GM21576 (cell line): ENCODE results near the gene CALHM3.

Experiments
- ATAC-seq: cut with Tn5 transposase; IDR thresholded peaks from one replicate; pipeline ENCODE4 v1.9.1; 2021; ENCODE audit warnings: mild to moderate bottlenecking, moderate library complexity; ENCODE audit not compliant: unreplicated experiment

The CALHM3 gene

DNA sequence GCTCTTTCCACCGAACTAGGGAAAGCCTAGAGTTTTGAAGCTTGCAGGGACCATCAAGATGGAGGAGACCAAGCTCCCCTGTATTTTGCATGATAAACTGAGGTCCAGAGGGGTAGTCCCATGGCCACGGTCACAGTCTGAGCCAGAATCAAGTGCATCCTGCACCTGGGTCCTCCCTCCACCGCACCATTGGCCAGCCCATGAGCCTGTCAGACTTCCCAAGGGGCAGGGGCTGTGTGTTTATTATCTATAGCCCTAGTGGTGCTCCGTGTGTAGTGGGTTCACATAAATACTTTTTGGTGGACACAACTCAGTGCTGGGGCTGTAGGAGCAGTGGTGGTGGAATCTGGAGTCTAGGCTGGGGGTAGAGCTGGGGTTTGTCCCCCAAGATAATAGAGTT, 3.6 kb downstream of the CALHM3 start:
- ATAC-seq, result no peak

DNA sequence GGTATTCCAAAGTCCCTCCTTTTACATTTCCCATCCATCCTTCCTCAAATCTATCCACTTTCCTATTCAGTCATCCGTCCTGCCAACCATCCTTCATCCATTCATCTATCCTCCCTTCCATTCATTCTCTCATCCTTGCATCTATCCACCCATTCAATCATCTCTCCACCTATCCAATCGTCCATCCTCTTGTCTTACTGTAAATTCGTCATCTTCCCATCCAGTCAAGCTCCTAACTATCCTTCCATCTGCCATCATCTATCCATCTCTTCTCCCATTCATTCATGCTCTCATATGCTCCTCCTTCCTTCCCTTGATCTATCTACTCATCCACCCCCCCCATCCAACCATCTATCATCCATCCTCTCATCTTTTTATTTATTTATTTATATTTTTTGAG, 5.0 kb downstream of the CALHM3 start:
- ATAC-seq, result no peak

DNA sequence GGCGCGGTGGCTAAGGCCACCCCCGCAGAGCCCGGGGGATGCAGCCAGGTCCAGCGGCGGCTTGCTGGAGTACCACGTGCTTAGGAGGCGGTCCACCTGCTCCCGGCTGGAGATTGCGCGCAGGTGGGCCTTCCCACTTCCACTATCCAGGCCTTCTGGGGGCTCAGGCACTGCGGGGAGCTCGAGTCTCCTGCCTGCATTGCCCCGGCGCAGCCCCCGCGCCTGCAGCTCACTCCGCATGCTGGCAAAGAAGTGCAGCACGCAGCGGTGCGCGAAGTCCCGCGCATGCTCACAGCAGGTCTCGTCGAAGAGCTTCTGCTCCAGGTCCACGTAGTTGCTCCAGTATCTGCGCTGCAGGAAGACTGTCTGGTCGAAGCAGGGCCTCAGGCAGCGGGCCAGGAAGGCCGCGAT, 5.8 kb downstream of the CALHM3 start:
- no peak for ATAC-seq

DNA sequence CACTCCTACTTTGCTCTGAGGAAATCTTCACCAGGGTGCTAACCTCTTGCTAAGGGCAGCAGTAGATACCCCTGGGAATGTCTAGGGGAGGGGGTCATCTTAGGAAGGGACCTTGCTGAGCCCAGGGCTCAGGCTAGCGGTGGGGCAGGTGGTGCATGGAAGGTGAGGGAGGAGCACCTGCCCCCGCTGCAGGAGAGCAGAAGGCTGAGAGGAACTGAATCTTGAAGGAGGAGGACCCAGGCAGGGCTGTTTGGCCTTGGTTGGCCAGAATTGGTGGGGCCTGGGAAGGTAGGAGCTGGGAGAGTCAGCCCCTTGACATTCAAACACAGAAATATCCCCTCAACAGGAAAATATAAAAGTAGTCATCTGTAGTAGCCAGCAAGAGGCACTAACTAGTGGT, 7.0 kb downstream of the CALHM3 start:
- peak; percentile 27 for ATAC-seq

DNA sequence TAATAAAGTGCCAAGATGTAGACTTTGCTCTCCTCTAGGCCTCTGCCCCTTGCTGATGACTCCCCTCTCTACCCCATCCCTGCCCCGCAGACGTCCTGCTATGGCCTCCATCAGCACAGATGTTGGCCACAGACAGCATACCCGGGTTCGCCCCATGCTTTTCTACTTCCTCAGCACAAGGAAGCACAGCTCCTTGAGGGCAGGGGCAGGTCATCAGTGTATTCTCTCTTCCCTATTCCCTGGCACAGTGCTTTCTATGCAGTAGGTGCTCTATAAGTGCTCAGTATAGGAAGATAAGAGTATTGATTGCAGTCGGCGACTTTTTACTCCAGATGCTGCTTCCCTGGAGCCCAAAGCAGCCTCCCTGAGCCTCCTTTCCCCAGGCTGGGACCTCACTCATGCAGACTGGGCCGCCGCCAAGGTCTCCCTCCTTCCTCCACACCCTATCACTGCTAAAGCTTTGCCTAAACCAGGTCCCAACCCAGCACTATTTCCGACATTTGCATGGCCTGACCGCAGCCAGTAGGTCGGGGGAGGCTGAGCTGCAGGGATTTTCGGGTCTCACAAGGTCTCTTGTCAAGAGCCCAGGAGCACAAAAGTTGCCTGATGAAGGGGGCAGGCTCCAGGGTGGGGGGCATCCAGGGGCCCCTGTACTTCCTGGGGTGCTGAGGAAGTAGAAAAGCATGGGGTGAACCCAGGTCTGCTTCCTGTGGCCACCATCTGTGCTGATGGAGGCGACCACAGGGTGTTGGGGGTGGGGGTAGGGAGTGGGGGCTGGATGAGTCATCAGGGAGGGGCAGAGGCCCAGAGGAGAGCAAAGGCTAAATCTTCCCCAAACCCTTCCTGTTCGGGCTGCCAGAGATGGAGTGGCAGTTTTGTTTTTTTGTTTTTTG, 8.0 kb downstream of the CALHM3 start:
- peak; percentile 65 for ATAC-seq

DNA sequence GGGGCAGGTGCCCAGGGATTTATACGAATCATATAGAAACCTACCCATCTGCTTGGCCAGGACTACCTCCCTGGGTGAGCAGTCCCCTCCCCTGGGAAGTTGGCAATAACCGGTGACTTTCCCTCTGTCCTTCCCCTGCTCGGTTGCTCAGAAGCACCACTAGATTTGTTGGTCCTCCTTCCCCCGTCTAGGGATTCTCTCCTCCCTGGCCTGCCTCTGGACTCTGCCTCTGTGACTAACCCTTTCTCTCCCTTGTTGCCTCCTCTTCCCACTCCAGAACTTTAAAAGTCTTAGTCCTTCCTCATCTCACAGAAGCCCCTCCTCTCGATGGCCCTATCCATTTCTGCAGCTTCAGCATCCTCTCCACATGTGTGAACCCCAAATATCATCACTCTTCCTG, 9.8 kb downstream of the CALHM3 start:
- no peak for ATAC-seq

DNA sequence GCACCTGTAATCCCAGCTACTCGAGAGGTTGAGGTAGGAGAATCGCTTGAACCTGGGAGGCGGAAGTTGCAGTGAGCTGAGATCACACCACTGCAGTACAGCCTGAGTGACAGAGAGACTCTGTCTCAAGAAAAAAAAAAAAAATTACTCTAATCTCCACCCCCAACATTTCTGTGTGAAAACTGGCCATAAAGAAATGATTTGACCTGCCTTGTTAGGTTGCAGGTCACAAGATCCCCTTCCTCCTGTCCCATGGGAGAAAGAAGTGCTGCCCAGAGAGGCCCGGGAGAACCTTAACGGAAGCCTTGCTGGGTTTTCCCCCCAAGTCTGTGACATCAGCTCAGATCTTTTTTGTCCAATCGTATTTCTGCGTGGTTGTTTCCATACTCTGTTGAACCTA, 11.6 kb downstream of the CALHM3 start:
- ATAC-seq, result no peak

DNA sequence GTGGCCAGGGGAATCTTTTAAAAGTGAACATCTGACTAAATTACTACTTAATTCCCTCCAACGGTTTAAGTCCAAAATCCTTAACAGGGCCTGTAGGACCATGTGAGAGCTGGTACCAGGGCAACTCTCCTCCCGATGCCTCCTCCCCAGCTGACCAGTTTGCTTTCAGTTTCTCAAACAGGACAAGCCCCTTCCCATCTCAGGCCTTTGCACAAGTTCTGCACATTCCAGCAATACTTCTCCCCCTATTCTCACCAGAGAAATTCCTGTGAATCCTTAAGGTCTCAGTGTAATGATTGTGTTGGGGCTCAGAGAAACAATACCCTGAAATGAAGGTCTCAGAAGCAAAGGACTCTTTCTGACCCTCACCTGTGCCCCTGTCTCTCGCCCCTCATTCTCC, 12.3 kb downstream of the CALHM3 start:
- no peak for ATAC-seq

DNA sequence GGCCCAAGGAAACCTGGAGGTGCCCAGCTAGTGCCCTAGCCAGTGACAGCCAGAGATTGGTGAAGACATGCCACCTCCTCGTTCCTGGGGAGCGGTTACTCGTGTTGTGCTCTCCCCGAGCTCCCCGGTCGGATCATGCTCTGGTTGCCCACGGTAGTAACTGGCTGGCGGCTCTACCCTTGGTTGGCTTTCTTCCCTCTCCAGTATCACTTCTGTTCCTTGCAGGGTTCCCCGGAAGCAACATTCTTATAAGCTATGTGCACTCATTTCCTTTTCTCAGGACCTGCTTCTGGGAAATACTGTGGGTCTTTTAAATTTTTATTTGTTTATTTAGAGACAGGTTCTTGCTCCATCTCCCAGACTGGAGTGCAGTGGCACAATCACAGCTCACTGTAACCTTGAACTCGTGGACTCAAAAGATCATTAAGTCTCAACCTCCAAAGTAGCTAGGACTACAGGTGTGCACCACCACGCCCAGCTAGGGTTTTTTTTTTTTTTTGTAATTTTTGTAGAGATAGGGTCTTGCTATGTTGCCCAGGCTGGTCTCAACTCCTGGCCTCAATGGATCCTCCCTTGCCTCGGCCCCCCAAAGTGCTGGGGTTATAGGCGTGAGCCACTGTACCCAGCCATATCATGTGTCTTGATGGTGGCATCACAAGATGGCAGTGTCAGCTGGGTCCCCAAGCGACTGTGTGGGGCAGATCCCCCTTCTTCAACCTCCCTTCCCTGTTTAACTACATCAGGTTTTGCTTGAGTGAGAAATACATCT, 13.4 kb downstream of the CALHM3 start:
- no peak for ATAC-seq

DNA sequence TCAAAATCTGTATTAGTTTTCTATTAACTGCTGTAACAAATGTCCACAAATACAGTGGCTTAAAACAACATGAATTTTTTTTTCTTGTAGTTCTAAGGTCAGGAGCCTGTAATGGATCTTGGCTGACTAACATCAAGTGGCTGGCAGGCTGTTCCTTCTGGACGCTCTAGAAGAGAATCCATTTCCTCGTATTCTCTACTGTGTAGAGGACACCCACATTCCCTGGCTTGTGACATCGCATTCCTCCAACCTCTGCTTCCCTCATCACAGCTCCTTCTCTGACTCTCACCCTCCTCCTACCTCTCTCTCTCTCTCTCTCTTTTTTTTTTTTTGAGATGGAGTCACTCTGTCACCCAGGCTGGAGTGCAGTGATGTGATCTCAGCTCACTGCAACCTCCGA, 15.5 kb downstream of the CALHM3 start:
- no peak for ATAC-seq

DNA sequence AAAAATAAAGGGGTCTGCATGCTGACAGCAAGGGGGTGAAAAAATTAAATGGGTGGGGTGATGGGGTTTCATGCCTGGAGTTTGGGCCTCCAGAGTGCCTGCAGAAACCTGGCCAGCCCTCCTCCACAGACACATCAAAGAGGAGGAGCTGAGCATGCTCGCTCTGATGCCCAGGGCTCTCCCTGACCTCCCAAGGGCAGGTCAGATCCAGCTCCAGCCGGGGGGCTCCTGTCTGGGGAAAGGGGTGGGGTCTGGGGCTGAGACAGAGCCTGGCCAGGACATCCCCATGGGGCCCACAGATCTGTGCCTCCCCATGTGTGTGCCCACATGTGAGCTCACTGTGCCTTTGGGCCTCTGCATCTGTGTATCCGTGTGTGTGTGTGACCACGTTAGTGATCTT, 19.4 kb downstream of the CALHM3 start:
- no peak for ATAC-seq

DNA sequence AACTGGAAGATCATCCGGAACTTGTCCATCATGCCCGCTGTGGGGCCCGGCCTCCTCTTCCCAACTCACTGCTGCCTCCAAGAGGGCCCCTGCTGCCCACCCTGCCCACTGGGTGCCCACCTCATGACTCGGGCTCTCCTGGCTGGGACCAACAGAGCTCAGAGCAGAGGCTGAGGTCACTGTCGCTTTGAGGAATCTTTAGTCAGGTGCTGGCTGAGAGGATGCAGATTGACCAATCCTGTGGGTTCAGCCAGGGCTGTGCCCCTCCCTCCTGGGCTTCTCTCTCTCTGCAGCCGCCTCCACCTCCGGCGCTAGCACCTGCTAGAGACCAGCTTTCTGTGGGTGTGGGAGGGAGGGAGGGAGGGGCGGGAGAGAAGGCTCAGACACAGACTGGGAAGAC, 20.3 kb downstream of the CALHM3 start, which contains the start of gene CALHM1:
TSS of gene CALHM1 (minus strand) at position 181 of the 400 bp plus-strand sequence. CDS start at position 32, 149 bp downstream.
- ATAC-seq, result peak; percentile 68

DNA sequence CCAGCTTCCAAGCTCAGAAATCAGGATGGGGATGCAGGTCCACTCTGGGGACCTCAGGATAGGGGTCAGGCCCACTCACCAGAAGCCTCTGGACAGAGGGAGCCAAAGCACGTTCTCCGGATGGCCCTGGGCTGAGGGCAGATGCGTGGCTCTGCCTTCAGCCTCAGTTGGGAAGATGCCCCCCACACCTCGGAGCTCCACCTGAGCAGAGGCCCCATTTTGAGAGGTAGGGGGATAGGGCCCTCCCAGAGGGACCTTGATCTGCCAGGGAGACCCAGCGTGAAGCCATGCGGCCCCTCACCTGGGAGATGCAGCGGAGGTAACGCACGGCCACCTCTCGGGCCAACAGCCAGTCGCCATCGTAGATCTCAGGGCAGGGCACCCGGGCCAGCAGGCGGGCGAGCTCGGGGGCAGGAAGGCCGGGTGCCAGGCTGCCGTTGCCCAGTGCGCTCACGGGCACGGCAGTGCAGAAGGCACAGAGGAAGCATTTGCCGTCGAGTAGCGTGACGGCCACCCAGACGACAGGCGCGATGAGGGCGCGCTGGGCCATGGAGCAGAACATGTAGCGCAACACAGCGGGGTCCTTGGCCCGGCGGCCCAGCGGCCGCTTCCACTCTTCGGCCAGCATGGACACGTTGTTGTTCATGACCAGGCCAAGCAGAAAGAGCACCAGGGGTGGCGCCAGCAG, 21.0 kb downstream of the CALHM3 start:
- ATAC-seq, result no peak

DNA sequence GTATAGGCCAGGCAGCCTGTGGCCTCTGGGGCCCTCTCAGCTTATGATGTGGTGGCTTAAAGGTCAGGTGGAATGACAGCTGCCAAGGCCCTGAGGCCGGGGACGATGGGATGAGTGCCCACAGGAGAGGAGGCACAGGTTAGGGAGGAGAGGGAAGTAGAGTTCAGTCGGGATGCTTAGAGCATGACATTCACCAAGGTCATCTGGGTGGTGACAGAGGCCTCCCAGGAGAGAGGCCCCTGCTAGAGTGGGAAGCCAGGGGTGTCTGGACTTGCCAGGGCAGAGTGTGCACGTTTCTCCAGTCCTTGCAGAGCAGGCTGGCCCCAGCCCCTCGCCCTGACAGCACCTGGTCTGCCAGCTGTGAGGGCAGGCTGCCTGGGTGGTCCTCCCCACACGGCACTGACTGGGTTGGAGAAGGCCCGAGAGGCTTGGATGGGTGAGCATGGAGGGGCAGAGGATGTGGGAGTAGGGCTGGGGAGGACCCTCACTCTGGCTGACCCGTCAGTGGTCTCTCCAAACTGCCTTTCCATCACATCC, 21.8 kb downstream of the CALHM3 start:
- ATAC-seq, result no peak

DNA sequence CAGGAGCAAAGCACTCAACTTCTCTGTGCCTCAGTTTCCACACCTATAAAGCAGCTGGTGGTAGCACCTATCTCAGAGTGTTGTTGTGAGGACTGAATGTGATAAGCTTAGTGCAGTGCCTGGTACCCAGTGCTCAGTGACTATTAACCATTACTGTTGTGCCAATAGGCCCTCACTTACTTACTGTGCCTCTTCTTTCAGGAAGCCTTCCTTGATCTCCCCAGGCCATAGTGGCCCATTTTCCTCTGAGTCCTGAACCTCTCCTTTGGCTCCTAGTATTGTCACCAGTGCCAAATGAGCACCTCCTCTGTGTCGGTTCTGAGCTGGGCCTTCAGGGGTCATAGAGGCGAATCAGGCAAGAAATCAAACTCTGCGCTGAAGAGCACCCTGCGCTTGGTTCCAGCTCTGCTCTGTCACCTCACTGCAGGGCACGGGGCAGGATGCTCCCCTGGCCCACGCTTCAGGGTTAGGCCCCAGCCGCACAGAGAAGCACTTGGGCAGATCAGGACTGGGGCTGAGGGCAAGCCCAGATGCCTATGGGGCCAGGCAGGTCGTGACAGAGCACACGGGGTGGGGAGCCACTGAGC, 22.9 kb downstream of the CALHM3 start:
- ATAC-seq, result no peak

DNA sequence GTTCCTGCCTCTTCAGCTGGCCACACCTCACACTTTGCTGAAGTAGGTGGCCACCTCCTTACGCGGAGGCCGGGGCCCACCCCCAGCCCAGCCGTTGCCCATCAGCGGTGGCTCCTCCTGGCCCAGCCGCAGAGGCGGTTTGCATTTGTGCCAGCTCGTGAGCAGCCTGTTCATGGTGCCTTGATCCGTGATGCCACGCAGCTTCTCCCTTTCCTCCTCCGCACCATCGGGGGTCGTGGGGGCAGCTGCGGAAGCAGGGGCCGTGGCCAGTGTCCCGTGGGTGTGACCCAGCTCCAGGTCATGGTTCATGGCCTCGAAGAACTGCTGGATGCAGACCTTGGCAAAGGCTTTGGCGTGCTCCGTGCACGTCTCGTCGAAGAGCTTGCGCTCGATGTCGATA, 23.8 kb downstream of the CALHM3 start:
- no peak for ATAC-seq

DNA sequence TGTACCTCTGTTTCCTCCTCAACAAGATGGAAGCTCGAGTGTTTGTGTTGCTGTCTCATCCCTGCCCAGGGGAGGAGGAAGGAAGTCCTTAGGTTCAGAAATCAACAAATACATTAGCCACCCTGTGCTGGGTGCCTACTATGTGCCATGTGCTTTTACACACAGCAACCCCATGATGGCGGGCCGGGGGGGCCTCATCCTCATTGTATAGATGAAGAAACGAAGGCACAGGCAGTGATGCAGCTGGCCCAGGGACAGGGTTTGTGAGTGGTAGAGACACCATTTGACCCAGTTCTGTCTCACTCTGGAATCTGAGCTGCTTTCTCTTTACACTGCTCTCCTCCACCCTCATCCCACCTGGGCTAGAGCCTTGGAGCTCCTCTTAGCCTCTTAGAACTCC, 25.0 kb downstream of the CALHM3 start:
- ATAC-seq, result no peak

DNA sequence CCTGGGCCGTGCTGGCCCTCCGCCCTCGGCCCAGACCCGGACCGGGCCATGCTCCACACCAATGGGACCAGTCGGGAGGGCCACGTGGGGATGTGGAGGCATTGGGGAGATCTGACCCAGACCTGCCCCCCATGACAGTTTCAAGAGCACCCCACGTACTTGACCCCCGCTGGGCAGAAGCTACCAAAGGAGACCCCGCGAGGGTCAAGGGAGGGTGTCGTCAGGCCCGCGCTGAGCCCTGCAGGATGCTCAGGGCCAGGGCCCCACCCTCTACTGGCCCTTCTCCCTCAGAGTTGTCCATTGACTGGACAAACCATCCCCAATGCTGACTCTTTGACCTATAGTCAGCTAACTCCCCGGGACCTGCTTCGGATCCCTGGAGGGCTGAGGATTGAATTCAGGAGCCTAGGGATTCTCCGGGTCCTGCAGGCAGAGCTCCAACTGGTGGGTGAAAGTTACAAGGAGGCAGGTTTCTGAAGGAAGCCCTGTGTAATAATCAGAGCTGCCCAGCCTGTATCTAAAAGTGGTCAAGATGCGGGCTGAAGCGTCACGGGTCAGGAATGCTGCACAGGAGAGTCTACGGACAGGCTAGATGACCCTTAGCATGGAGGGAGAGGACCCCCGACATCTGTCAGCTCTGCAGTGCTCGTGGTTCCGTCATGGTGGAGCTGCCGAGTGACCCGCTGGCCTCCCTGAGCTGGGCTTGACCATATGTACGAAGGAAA, 26.4 kb downstream of the CALHM3 start:
- no peak for ATAC-seq

DNA sequence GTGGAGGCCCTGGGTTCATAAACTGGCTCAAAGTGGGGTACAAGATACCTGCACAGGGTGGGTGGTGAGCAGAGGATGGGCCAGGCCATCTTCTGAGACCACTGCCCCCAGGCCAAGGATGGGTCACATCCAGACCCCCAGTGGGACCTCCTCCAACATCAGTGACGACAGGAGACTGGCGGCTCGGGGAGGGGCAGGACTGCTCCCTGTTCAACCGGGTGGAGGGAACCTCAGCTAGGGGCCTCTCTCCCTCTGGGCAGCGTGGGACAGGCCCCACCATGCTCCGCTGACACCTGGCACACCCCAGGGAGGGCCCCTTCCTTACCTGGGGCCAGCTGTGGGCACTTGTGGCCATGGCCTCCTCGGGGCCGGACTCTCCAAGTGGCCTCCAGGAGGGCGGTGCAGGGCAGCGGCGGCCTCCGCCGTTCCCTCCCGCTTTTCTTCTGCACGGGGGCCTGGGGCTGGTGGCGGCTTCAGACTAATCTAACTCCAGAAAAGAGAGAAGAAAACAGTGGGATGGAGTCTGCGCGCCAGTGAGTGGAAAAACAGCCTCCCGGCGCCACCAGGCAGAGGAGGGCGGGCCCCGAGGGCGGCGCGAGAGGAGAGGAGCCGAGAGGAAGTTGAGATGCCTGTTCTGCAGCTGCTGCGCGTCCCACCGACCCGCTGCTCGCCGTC, 27.1 kb downstream of the CALHM3 start, which contains the start of gene CALHM2:
TSS of gene CALHM2 (minus strand) at position 540 of the 675 bp plus-strand sequence. CDS start 2,429 bp downstream, outside the sequence.
- peak; percentile 54 for ATAC-seq
